Eye (tissue), 1 donor: ENCODE results near the gene GMPPA.

Experiments used
- DNase-seq: peaks from one replicate; pipeline ENCODE4 v3.0.0-alpha.2; 2015

Gene GMPPA

DNA sequence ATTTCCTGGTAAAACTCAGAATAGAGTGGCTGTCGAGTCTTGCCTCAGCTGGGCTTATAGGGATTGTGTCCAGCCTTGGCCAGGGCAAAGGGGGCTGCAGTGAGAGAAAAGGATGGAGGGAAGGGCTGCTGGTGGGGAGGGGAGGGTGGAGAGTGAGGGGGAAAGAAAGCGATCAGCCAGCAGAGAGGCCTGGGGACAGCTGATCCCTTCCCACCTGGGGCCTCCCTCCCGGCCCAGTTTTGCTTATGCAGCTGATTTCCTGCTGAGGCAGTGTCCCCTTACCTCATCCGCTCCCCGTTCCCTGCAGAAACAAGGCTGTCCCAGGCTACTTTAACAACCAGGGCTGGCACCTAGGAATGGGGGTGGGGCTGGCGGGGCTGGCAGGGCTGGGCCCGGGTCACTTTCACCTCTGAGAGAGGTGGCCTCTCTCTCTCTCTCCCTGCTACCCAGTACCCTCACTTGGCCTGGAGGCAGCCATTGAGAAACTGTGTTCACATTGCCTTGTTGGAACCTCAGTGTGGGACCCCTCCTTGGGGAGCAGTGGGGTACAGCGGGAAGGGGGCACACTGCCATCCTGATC is 12.2 kb upstream of the GMPPA start:
- DNase-seq, result peak; percentile 56

DNA sequence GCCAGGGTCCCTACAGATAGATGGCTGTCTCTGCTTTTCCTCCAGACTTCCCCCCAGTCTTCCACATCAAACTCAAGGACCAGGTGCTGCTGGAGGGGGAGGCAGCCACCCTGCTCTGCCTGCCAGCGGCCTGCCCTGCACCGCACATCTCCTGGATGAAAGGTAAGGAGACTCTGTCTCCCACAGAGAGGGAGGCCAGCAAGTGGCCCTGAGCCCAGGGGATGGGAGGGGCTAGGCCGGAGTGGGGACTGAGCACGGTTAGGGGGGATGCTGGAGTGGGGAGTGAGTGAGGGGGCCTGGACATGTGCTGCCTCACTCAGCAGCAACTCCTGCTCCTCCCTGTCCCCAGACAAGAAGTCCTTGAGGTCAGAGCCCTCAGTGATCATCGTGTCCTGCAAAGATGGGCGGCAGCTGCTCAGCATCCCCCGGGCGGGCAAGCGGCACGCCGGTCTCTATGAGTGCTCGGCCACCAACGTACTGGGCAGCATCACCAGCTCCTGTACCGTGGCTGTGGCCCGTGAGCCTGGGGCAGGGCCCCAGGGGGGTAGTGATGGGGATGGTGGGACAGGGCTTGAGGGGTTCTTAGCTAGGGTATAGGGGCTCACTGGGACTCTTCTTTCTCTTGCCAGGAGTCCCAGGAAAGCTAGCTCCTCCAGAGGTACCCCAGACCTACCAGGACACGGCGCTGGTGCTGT is 10.4 kb upstream of the GMPPA start:
- DNase-seq, result no peak

DNA sequence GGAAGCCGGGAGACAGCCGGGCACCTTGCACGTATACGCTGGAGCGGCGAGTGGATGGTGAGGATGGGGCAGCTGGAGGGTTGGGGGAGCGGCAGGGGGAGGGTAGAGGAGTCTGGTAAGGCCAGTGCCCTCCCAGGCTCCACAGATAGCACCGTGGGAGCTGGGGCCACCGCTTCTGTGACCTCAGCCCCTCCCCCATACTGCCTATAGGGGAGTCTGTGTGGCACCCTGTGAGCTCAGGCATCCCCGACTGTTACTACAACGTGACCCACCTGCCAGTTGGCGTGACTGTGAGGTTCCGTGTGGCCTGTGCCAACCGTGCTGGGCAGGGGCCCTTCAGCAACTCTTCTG is 9.9 kb upstream of the GMPPA start:
- DNase-seq, result no peak

DNA sequence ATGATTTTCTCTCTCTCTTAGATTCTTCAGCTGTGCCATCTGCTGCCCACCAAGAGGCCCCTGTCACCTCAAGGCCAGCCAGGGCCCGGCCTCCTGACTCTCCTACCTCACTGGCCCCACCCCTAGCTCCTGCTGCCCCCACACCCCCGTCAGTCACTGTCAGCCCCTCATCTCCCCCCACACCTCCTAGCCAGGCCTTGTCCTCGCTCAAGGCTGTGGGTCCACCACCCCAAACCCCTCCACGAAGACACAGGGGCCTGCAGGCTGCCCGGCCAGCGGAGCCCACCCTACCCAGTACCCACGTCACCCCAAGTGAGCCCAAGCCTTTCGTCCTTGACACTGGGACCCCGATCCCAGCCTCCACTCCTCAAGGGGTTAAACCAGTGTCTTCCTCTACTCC is 9.4 kb upstream of the GMPPA start:
- DNase-seq, result no peak

DNA sequence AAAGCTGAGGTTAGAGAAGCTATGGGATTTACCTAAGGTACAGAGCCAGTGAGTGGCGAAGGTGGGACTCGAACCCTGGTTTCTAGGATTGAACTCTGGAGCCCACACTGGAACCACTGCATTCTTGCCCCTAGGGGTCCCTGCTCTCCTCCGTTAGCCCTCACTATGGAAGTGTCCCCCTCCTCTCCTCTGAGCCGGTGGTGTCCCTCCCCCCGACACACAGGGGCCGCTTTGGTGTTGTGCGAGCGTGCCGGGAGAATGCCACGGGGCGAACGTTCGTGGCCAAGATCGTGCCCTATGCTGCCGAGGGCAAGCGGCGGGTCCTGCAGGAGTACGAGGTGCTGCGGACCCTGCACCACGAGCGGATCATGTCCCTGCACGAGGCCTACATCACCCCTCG is 8.5 kb upstream of the GMPPA start:
- no peak for DNase-seq

DNA sequence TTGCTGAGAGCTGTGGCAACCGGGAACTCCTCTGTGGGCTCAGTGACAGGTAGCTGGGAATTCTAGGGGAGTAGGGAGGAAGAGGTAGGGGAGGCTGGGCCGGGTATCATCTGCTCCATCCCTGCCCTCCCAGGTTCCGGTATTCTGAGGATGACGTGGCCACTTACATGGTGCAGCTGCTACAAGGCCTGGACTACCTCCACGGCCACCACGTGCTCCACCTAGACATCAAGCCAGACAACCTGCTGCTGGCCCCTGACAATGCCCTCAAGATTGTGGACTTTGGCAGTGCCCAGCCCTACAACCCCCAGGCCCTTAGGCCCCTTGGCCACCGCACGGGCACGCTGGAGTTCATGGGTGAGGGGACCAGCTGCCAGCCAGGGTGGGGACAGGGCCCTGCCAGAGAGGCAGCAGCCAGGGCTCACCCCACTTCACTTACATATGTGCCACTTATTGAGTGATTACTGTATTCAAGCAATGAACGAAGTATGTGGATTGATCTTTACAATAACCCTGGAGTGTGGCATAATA is 8.0 kb upstream of the GMPPA start:
- DNase-seq, result no peak

DNA sequence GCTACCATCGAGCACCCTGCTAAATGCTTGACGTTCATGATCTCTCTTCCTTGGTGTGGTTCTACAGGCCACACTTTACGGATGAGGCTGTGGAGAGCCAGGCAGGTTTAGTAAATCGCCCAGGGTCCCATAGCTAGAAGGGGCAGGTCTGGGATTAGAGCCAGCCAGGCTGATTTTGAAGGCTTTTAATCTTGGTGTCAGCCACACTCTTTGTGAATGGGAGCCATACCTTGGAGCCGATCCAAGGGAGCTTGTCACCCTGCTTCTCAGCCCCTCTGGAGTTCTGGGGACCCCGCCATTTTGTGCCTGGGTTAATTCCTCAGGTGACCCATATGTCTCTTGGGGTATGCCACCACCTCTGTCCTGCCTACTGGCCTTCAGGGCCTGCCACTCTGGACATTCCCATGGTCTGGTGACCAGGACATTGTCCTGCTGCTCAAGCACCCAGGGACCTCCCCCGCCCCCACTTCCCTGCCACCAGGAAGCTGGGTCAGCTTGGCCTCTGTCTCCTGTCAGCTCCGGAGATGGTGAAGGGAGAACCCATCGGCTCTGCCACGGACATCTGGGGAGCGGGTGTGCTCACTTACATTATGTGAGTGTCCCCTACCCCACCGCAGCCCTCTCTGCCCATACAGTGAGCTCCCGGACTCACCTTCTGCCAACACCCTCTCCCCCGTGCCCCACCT is 7.3 kb upstream of the GMPPA start:
- DNase-seq, result no peak

DNA sequence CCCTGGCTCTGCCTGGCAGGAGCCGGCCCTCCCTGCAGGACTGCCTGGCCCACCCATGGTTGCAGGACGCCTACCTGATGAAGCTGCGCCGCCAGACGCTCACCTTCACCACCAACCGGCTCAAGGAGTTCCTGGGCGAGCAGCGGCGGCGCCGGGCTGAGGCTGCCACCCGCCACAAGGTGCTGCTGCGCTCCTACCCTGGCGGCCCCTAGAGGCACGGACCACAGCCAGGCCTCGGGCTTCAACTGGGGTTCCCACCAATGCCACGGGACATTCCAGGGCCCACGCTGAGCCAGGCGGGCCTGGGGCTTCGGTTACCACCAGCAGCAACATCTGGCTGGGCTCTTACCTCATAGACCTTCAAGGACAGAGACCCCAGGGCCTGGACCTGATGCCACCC is 6.1 kb upstream of the GMPPA start:
- DNase-seq, result no peak

DNA sequence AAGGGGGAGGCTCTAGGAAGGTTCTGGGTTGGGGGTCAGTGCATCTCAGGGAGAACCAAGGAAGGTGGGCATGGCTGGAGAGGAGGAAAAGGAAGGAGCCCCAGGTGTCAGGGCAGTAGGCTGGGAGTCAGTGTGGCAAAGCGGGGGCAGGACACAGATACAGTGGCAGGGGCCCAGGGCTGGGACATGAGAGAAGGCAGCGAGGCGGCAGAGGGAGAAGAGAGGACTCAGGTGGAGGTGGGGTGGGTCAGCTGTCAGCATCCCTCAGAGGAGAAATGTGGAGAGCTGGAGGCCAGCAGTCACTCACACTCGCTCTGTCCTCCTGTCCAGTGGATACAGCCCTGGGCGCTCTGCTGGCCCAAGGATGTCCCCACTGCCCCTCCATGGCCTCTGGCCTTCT is 5.6 kb upstream of the GMPPA start:
- DNase-seq, result no peak

DNA sequence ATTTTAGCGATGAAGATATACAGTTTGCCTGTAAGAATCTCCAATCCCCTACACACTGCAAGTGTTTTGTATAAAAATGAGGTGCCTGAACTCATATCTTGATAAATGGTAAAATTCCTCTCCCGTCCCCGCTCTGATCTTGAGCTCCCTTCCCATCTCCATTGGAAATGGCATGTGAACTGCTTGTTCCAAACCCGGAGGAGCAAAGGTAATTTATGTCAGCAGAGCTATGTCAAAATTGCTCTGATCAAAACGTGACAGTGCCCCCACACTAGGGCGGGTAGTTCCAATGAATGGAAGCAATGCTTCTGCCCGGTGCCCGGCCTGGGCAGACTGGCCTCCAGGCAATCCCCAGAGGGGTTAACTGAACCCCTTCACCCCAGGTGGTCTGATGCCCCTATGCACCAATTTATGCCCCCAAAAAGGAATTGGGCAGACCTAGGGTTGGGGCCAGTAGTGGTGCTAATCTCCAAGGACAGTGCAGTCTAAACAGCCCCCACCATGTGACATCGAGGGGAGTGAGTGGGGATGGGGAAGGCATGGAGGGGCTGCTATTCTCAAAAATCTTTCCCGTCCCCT is 3.6 kb upstream of the GMPPA start:
- DNase-seq, result no peak

DNA sequence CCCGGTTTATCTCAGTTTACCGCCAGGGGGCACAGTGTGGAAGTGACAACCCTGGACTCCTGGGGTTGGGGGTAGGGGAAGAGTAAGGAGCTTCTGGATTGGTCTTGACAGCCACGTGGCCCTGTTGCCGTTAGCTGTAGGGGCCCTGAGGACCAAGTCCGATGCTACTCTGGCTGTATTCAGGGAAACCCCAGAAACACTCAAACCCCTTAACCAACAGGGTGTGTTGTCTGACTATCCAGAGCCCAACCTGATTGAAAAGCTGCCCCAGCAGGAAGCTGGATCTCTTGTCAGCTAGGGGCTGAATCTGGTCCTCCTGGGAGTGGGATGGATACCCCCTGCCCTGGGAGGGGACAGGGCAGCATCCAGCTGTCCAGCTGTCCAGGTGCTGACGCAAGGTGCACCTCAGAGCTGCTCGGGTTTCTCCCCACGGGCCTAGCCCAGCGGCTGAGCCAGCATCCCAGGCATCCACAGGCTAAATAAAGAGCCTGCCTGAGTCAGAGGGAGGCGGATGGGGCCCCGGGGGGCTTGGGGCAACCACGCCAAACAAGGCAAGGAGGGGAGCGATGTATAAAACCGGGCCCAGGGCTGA is 3.1 kb upstream of the GMPPA start:
- DNase-seq, result peak; percentile 85

DNA sequence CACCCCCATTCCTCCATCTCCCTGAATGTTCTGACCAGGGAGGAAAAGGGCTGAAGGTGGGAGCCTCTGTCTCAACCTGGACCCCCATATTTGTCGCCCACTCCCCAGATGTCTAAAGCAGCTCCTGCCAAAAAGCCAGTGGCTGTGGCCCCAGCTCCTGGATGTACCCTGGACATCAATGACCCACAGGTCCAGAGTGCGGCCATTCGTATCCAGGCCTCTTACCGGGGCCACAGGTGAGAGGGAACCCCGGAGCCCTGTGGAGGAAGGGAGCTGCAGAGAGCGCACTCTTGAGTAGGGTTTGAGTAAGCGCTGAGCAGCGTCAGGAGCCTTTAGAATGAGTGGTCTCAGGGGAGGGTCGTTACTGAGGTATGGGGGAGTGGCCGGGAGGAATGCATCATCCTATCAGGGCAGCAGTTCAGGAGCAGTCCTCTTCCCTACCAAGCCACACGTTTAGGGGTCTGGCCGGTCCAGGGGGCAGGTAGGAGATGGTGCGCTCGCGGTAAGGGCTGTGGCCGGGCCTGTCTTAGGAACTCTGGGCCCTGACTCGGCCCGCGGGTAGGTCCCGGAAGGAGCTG is 2.4 kb upstream of the GMPPA start:
- peak; percentile 72 for DNase-seq

DNA sequence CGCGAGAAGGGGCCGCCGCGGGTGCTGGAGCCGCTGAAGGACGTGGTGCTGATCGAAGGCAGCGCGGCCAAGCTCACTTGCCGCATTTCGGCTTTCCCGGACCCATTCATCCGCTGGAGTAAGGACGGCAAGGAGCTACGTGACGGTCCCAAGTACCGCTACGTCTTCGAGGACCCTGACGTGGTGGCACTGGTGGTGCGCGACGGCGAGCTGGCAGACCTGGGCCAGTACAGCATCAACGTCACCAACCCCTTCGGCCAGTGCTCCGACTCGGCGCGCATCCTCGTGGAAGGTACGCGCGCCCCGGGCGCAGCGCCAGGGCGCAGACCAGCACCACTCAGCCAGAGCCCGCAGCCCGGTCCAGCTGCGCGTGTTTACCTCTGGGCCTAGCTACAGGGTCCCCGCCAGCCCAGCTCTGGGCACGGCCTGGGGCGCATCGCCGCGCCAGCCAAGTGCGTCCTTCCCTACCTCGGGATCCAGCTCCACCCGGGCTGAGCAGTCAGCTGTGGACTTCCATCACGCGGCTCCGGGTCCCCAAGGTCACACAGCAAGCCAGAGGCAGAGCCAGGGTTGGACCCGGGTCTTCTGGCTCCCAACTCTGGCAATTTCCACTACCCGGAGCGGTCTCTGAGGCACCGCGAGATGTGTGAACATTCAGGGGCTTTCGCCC is 1.7 kb upstream of the GMPPA start:
- peak; percentile 56 for DNase-seq

DNA sequence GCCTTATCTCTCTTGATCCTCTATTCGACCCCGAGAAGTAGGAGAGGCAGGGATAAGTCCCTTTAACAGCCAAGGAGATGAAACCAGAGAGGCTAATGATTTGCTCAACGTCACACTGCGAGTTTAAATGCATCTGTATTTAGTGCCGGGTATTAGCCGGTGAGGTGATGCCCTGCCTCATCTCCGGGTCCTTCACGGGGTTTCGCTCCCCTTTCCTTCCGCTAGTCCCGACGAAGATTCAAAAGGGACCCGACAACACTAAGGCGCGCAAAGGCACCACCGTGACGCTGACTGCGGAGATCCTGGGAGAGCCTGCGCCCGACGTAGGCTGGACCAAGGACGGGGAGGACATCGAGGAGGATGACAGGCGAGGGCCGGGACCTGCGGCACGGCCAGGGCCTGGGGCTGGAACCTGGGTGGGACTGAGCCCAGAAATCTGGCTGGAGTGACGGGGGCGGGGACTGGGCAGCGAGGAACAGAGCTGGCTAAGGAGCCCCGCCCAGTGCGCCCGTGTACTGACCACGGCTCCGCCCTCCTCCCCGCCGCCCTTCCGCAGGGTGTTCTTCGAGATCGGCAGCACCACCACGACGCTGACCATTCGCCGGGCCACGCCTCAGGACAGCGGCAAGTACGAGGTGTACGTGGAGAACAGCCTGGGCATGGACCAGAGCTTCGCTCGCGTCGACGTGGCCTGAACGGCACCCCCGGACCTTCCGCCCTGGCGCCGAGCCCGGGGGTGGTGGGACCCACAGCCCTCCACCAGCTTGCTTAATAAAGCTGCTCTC is 1.0 kb upstream of the GMPPA start:
- DNase-seq, result peak; percentile 66

DNA sequence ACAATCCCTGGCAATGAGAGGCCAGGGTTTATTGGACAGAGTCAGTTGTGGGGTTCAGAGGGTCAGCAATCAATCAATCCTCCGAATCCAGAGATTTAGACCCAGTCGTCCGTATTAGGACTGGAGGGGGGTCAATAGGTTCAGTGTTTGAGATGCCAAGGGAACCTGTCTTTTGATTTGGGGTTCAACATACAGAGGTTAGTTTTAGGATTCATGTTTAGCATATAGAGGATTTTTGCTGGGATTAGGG is 292 bp downstream of the GMPPA start:
- DNase-seq, result no peak

DNA sequence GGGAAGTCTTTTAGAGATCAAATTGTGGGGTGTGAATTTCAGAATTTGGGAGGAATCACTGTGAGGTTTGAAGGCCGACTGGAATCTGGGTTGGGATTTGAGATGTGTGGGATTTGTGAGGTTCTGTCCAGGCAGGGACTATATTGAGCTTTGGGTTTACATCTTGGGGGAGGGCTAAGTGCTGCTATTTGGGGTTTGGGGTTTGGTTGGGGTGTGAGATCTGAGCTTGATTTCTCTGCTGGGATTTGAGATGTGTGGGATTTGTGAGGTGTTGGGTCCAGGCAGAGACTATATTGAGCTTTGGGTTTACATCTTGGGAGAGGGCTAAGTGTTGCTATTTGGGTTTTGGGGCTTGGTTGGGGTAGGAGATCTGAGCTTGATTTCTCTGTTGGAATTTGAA is 864 bp downstream of the GMPPA start:
- DNase-seq, result no peak

DNA sequence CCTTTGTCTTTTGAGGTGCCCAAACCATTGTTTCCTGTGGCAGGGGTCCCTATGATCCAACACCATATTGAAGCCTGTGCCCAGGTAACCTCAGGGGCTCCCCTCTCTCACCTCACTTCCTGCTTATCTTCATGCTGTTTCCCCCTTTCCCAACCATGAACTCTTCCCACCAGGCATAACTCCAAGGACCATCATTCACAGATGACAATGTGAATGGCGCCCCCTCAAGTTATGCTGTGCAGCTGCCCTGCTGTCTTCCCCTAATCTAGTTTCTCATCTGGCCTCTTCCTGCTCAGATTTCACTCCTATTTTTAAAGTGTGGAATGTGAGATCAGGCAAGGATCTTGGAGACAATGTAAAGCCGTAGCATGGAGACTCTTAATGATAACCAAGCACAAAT is 1.4 kb downstream of the GMPPA start:
- no peak for DNase-seq

DNA sequence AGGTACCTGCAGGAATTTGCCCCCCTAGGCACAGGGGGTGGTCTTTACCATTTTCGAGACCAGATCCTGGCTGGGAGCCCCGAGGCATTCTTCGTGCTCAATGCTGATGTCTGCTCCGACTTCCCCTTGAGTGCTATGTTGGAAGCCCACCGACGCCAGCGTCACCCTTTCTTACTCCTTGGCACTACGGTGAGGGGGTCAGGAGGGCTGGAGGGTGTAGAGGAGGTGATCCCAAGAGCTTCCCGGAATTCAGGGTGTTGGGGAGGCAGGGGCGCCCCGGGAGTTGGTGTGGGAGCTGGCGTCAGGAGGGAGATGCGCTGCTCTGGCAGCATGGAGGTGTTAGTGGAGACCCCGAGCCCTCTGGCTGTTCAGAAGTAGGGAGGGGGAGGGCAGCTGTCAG is 3.2 kb downstream of the GMPPA start:
- no peak for DNase-seq

DNA sequence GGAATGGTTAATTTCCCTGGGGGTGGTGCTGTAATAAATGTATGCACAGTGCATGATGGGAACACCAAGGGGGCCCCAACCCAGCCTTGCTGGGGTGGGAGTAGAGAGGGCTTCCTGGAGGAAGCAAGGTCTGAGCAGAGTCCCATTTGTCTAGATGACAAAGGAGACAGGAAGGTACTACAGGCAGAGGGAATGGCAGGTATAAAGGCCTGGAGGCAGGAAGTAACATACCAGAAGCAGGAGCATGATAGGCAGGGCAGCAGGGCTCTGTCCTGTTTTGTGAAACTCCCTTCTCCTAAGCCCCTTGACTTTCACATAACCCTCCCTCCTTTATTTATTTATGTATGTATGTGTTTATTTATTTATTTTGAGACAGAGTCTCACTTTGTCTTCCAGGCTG is 3.9 kb downstream of the GMPPA start:
- no peak for DNase-seq

DNA sequence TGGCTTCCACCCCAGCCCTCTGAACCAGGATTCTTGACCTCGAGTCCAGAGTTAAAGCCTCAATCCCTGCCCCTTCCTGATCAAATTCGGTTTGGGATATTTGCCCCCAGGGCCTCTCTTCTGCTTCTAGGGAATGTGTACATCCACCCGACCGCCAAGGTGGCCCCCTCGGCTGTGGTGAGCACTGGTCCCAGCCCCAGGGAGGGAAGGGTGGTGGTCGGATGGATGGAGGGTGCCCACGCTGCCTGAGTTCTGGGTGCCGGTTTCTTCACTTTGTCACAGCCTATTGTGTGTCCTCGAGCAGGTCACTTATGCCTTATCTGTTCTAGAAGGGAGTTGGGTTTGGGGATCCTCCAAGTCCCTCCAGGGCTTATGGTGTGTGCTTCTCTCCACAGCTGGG is 6.9 kb downstream of the GMPPA start:
- no peak for DNase-seq

DNA sequence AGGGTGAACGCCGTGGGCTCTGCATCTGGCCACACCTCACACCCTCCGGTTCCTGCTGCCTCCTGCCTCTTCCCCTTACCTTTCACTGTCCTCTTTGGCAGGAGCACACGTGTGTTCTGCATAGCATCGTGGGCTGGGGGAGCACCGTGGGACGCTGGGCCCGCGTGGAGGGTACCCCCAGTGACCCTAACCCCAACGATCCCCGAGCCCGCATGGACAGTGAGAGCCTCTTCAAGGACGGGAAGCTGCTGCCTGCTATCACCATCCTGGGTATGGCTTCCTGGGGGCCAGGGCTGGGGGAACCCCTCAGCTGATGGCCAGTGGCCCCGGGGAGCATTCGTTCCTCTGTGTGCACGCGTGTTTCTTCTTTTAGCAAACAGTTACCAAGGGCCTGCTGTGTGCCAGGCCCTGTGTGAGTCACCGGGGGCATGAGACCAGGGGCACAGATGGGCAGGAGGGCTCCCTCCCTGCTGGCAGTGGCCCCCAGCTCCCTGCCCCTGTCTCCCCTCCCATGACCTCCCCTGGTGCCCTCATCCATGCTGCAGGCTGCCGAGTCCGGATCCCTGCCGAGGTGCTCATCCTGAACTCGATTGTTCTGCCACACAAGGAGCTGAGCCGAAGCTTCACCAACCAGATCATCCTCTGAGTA is 7.6 kb downstream of the GMPPA start:
- no peak for DNase-seq
